B cell (primary cell): Measurements from ENCODE around the gene NCCRP1. TPM values are rescaled to one million over a fixed set of nuclear protein-coding genes. Genes with fewer than 3 reads are reported as not detected.

Source experiments
- ATAC-seq: fragments of 200-7000 bp; cut with Tn5 transposase; one replicate; pipeline ENCODE4 v1.10.0; 2021; ENCODE audit warnings: low read depth, mild to moderate bottlenecking, moderate number of reproducible peaks, moderate library complexity
- CTCF ChIA-PET: fragments of 350-600 bp; sonication (Branson Sonifier 250); formaldehyde crosslinking; loops from one replicate; lab custom pipeline; 2021; ENCODE audit warnings: antibody characterized with exemption, inconsistent platforms; lab: Charles Lee
- POLR2A ChIA-PET: fragments of 350-600 bp; sonication (Branson Sonifier 250); formaldehyde crosslinking; loops from one replicate; lab custom pipeline; 2021; ENCODE audit warnings: antibody characterized with exemption; lab: Charles Lee
- DNase-seq: peaks from one replicate; pipeline ENCODE4 v3.0.0; 2013
- H2AFZ ChIP-seq: 2 replicates; pipeline ENCODE4 v1.6.1; 2012; ENCODE audit warnings: mild to moderate bottlenecking, low read depth, low read length; ENCODE audit not compliant: insufficient read depth, poor library complexity, severe bottlenecking
- H3K27ac ChIP-seq, 2 donors: 1 replicate in 1 of 2; 2 replicates in 1 of 2; pipeline ENCODE4 v1.5.1; 2012 to 2013; ENCODE audit warnings: low read length in 2 of 2, mild to moderate bottlenecking in 2 of 2, moderate library complexity in 1 of 2
- H3K27me3 ChIP-seq, 4 experiments: fragments of 200-600 bp in 1 of 4; sonication (generic) in 1 of 4; replicated peaks in 1 of 4; 1 replicate in 2 of 4; 2 replicates in 2 of 4; pipeline versions ENCODE4 v1.6.1 to v1.7.0; 2013 to 2016; ENCODE audit warnings: low read length in 3 of 4, mild to moderate bottlenecking in 2 of 4, mixed read lengths in 1 of 4, moderate library complexity in 1 of 4; ENCODE audit not compliant: insufficient read depth in 4 of 4, control insufficient read depth in 3 of 4; ENCODE audit errors: control extremely low read depth in 1 of 4
- H3K36me3 ChIP-seq, 2 experiments: replicated peaks in 1 of 2; 1 replicate in 1 of 2; 2 replicates in 1 of 2; pipeline versions ENCODE4 v1.6.1 to v1.7.1; 2013; ENCODE audit warnings: low read length in 1 of 2; ENCODE audit not compliant: insufficient read depth in 2 of 2, control insufficient read depth in 1 of 2; ENCODE audit errors: control extremely low read depth in 1 of 2, extremely low read depth in 1 of 2
- H3K4me1 ChIP-seq, 2 donors: fragments of 200-600 bp in 1 of 2; sonication (generic) in 1 of 2; 1 replicate in 1 of 2; 2 replicates in 1 of 2; pipeline versions ENCODE4 v1.5.1 to v1.6.1; 2013 to 2017; ENCODE audit warnings: low read length in 2 of 2; ENCODE audit not compliant: control insufficient read depth in 2 of 2, insufficient read depth in 2 of 2
- H3K4me2 ChIP-seq: replicated peaks from 2 replicates; pipeline ENCODE3; 2012; ENCODE audit warnings: mild to moderate bottlenecking, low read depth, low read length; ENCODE audit not compliant: poor library complexity, severe bottlenecking
- H3K4me3 ChIP-seq, 5 experiments: fragments of 200-600 bp in 1 of 5; sonication (generic) in 1 of 5; 1 replicate in 3 of 5; 2 replicates in 2 of 5; pipeline versions ENCODE4 v1.5.1 to v1.7.0; 2011 to 2016; ENCODE audit warnings: low read length in 4 of 5, mild to moderate bottlenecking in 4 of 5, low read depth in 2 of 5, control low read depth in 1 of 5, moderate library complexity in 1 of 5; ENCODE audit not compliant: insufficient read depth in 1 of 5; ENCODE audit errors: control extremely low read depth in 1 of 5, extremely low read depth in 1 of 5
- H3K79me2 ChIP-seq: fragments of 200-600 bp; sonication (generic); one replicate; pipeline ENCODE4 v1.6.0; 2016; ENCODE audit warnings: low read length; ENCODE audit not compliant: control insufficient read depth, insufficient read depth
- H3K9ac ChIP-seq: fragments of 200-600 bp; sonication (generic); 2 replicates; pipeline ENCODE4 v1.6.1; 2017; ENCODE audit warnings: mild to moderate bottlenecking, low read length, moderate library complexity
- H3K9me3 ChIP-seq, 3 donors: one replicate each; pipeline versions ENCODE4 v1.6.1 to v1.7.1; 2013; ENCODE audit warnings: low read length in 2 of 3; ENCODE audit not compliant: control insufficient read depth in 2 of 3, insufficient read depth in 1 of 3; ENCODE audit errors: control extremely low read depth in 1 of 3
- H4K20me1 ChIP-seq: 2 replicates; pipeline ENCODE4 v1.6.0; 2012; ENCODE audit warnings: mild to moderate bottlenecking, low read length; ENCODE audit not compliant: insufficient read depth, control insufficient read depth, poor library complexity, severe bottlenecking
- H3K27ac Mint-ChIP-seq: one replicate; pipeline ENCODE4 v1.8.0; 2021; ENCODE audit warnings: mixed read lengths
- H3K27me3 Mint-ChIP-seq: one replicate; pipeline ENCODE4 v1.8.0; 2021; ENCODE audit warnings: mixed read lengths
- H3K4me1 Mint-ChIP-seq: one replicate; pipeline ENCODE4 v1.8.0; 2021; ENCODE audit warnings: mixed read lengths
- H3K4me3 Mint-ChIP-seq: one replicate; pipeline ENCODE4 v1.8.0; 2021; ENCODE audit warnings: mixed read lengths
- H3K9me3 Mint-ChIP-seq: one replicate; pipeline ENCODE4 v1.8.0; 2022; ENCODE audit warnings: mixed read lengths; ENCODE audit not compliant: insufficient read depth
- EZH2 ChIP-seq: IDR thresholded peaks from 2 replicates; pipeline ENCODE4 v1.6.1; 2012; ENCODE audit warnings: borderline replicate concordance, low read depth, mild to moderate bottlenecking, moderate library complexity, low read length; ENCODE audit not compliant: insufficient read depth, poor library complexity, severe bottlenecking
- WGBS: methylation state at CpG from one replicate; pipeline ENCODE4 v1.1.5; 2013; ENCODE audit warnings: missing lambda C conversion rate; ENCODE audit not compliant: insufficient coverage; 5-methylcytosine and 5-hydroxymethylcytosine counted together
- intact Hi-C: fragments of 100-400 bp; cut with micrococcal nuclease; formaldehyde crosslinking; loops from one replicate; pipeline ENCODE4 v1.10.0; 2022
- polyA plus RNA-seq: library from polyadenylated mRNA; depleted of rRNA; stranded (reverse); fragments of >200 nt; gene quantifications from 2 replicates; pipeline ENCODE4 v1.2.3, GENCODE V29; 2012
- total RNA-seq, 2 donors: library from RNA; stranded (reverse); fragments of 120-200 nt in 1 of 2; gene quantifications; 1 replicate in 1 of 2; 2 replicates in 1 of 2; pipeline versions ENCODE4 v1.2.3 to v1.2.4, GENCODE V29; 2013 to 2022
- TF ChIP-seq, protein P1 (sequence below): fragments of 200-600 bp; IDR thresholded peaks from one replicate; pipeline ENCODE4 v1.8.0; 2022; ENCODE audit warnings: antibody characterized with exemption, mild to moderate bottlenecking

Gene NCCRP1
- total and polyA plus RNA-seq, 2 donors (not counting 1 experiment from before 2014, with no cell fraction given) = 0.04 TPM; not detected in 1

DNA sequence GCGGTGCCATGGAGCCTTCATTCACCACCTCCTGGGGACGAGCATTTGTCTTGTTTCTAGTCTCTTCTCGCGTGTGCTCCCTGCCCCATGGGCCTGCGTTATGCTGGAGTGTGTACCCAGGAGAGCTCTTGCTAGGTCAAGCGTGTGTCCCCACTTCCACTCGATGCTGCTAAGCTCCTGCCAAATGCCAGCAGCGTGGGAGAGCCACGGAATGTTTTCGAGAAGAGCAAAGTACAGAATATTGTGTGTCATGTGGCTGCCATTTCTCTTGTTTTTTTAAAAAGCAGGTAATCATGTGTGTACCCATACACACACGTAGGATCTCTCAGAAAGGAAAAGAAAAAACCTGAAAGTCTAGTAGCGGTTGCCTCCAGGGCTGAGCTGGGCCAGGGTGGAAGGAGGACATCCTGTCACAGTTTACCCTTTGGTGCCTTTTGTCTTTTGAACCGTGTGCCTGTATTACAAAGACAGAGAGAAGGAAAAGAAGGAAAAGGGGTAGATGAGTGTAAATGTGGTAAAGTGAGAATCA is 42.6 kb upstream of the NCCRP1 start:
- Mint-ChIP-seq H3K4me3 (no peak overlapping the region), H3K27me3 (no peaks in the 10 kb centered on the region), H3K9me3 (no peaks in the 10 kb centered on the region), H3K4me1 (peaks cover 6% of the 10 kb centered on the region), H3K27ac (no peak overlapping the region)
- Histone ChIP-seq H3K36me3 (no peaks in the 10 kb centered on the region), H3K4me3 (no peak overlapping the region), H3K4me1 (no peaks in the 10 kb centered on the region), H3K9ac (no peak overlapping the region), H2AFZ (no peak overlapping the region), H3K4me2 (no peak overlapping the region), H3K9me3 (no peaks in the 10 kb centered on the region), H3K79me2 (peaks cover 75% of the 10 kb centered on the region), H3K27ac (no peak overlapping the region), H3K27me3 (no peaks in the 10 kb centered on the region), H4K20me1 (peaks cover 40% of the 10 kb centered on the region)
- WGBS = 96% methylated on average over 9 of the region's 13 CpGs
- ChIA-PET CTCF (no interaction called here), POLR2A (no interaction called here)
- no peak for ATAC-seq
- TF ChIP-seq, protein P1, sequence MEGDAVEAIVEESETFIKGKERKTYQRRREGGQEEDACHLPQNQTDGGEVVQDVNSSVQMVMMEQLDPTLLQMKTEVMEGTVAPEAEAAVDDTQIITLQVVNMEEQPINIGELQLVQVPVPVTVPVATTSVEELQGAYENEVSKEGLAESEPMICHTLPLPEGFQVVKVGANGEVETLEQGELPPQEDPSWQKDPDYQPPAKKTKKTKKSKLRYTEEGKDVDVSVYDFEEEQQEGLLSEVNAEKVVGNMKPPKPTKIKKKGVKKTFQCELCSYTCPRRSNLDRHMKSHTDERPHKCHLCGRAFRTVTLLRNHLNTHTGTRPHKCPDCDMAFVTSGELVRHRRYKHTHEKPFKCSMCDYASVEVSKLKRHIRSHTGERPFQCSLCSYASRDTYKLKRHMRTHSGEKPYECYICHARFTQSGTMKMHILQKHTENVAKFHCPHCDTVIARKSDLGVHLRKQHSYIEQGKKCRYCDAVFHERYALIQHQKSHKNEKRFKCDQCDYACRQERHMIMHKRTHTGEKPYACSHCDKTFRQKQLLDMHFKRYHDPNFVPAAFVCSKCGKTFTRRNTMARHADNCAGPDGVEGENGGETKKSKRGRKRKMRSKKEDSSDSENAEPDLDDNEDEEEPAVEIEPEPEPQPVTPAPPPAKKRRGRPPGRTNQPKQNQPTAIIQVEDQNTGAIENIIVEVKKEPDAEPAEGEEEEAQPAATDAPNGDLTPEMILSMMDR = no peak
- TF ChIP-seq EZH2 = no peak
- no peak for DNase-seq
- intact Hi-C loops = no loop called here

DNA sequence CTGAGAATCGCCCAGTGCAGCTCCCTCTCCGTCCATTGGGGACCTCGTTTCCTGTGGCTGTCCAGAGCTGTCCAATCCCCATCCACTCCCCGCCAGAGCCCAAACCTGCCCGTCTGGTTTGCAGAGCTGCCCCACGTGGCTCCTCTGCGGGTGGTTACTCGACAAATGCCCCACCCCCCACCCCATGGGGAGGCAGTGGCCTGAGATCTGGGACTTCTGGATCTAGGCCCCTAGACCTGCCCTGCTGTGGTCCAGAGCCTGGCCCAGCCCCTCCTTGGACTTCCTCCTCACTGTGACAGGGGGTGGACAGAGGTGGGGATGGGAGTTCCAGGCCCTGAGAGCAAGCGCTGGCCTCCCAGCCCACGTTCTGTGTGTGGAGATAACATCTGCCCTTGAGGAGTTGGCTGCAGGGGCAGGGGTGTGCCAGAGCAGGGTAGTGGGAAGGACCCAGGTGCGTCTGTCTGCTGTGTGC is 42.1 kb upstream of the NCCRP1 start:
- intact Hi-C loops = no loop called here
- H4K20me1 ChIP-seq = peaks cover 39% of the 10 kb centered on the region
- Mint-ChIP-seq H3K27me3 (no peaks in the 10 kb centered on the region), H3K27ac (no peak overlapping the region), H3K4me3 (no peak overlapping the region), H3K9me3 (no peaks in the 10 kb centered on the region), H3K4me1 (peaks cover 6% of the 10 kb centered on the region)
- peaks cover 72% of the 10 kb centered on the region for H3K79me2 ChIP-seq
- H3K4me1 ChIP-seq = no peaks in the 10 kb centered on the region
- H3K4me3 ChIP-seq = no peak overlapping the region
- ChIA-PET CTCF (no interaction called here), POLR2A (no interaction called here)
- WGBS = 96% methylated on average over 10 of the region's 11 CpGs
- no peak overlapping the region for H3K4me2 ChIP-seq
- H2AFZ ChIP-seq = no peak overlapping the region
- no peak overlapping the region for H3K9ac ChIP-seq
- TF ChIP-seq, protein P1 = no peak
- TF ChIP-seq EZH2 = no peak
- H3K27ac ChIP-seq = no peak overlapping the region
- no peak for DNase-seq
- H3K36me3 ChIP-seq = no peaks in the 10 kb centered on the region
- H3K9me3 ChIP-seq = no peaks in the 10 kb centered on the region
- H3K27me3 ChIP-seq = no peaks in the 10 kb centered on the region
- no peak for ATAC-seq
